ENCODE data around the gene PFKL.

PFKL gene

DNA sequence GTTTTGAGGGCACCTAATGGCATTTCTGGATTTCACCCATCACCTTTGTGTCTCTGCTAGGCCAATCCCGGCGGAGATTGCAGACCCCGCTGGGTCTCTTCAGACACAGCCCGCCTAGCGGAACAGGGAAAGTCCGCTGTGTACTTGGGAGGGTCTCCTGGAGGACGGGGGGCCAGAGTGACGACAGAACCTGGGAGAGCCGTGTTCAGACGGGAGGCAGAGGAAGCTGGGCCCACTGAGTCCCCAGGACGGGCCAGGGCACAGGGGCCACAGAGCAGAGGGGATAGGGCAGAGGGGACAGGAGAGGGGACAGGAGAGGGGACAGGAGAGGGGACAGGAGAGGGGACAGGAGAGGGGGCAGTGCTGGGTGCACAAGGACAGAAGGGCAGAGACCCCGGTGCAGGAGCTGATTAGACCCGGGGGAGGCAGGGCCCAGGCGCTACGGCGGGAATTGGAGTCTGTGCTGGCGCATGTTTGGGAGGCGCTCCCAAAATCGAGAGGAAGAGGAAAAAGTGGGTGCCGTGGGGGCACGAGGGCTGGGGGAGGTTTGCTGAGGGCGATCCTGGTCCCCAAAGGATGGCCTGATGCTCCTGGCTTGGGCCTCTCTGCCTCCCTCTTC lies 66.2 kb downstream of the PFKL start:
- no peak for FAIRE-seq
- DNase-seq (ENCODE audit: insufficient read length, low spot score) = no peak
- TF ChIP-seq TAF1 (IDR thresholded peaks at IDR 0.05; ENCODE audit: low read depth, low read length) (no peak), PAX5 (IDR thresholded peaks at IDR 0.05; ENCODE audit: insufficient read depth, low read length, severe bottlenecking) (no peak), POU2F2 (IDR thresholded peaks at IDR 0.05; ENCODE audit: low read depth, low read length) (no peak), POLR2AphosphoS5 (IDR thresholded peaks at IDR 0.05; ENCODE audit: low read depth, low read length) (no peak)

DNA sequence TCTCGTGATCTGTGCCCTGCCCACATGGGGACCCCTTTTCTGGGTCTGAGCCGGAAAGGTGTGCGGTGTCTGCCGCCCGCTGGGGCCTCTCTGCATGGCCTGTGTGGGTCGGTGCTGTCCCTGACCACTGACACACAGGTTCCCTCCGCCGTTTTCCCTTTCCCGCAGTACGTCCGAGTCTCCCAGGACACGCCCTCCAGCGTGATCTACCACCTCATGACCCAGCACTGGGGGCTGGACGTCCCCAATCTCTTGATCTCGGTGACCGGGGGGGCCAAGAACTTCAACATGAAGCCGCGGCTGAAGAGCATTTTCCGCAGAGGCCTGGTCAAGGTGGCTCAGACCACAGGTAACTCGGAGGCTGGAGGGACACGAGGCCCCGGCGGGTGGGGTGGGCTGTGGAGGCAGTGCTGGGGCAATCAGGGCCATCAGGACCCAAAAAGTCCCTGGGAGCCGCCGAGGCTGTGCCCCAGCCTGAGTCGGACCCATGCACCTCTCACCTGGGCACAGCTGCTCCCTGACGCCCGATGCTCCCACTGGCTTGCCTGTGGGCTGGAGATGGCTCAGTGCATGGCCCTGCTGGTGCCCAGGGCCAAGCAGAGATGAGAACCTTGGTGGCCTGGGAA lies 66.8 kb downstream of the PFKL start:
- no peak for TF ChIP-seq PAX5 (IDR thresholded peaks at IDR 0.05; ENCODE audit: insufficient read depth, low read length, severe bottlenecking)
- TF ChIP-seq TAF1 (IDR thresholded peaks at IDR 0.05; ENCODE audit: low read depth, low read length) = no peak
- TF ChIP-seq SPI1 (IDR thresholded peaks at IDR 0.05; ENCODE audit: low read depth, low read length) = no peak
- TF ChIP-seq POLR2A (IDR thresholded peaks at IDR 0.05; ENCODE audit: low read depth, low read length) = no peak
- no peak for TF ChIP-seq POLR2AphosphoS5 (IDR thresholded peaks at IDR 0.05; ENCODE audit: low read depth, low read length)
- TF ChIP-seq POU2F2 (IDR thresholded peaks at IDR 0.05; ENCODE audit: low read depth, low read length) = no peak
- DNase-seq (ENCODE audit: insufficient read length, low spot score) (no peak), FAIRE-seq (no peak)

DNA sequence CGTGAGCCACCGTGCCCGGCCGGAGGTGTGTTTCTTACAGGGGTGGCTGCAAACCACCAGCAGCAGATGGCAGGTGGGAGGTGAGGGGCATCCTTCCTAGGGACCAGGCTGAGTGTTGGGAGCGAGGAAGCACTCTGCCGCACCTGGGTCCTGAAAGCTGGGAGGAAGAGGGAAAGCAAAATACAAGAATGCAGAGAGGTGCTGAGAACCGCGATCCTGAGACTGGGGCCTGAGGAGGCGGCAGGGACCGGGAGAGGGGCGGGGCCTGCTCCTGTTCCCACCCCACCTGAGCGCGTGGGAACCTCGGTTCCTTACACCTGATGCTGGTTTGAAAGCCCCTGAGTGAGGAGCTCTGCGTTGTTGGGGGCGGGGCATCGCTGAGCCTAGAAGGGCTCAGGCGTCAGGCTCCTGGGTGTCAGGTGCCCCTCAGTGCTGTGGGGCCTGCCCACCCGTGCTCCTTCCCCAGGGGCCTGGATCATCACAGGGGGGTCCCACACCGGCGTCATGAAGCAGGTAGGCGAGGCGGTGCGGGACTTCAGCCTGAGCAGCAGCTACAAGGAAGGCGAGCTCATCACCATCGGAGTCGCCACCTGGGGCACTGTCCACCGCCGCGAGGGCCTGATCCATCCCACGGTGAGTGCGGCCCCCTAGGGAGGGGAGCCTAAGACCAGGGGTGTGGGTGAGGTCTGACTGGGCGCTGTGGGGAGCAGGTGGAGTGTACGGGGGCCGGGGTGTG lies 69.0 kb downstream of the PFKL start:
- no peak for TF ChIP-seq SPI1 (IDR thresholded peaks at IDR 0.05; ENCODE audit: low read depth, low read length)
- no peak for TF ChIP-seq TAF1 (IDR thresholded peaks at IDR 0.05; ENCODE audit: low read depth, low read length)
- TF ChIP-seq PAX5 (IDR thresholded peaks at IDR 0.05; ENCODE audit: insufficient read depth, low read length, severe bottlenecking) = no peak
- no peak for TF ChIP-seq POU2F2 (IDR thresholded peaks at IDR 0.05; ENCODE audit: low read depth, low read length)
- DNase-seq (ENCODE audit: insufficient read length, low spot score) (no peak), FAIRE-seq (no peak)

DNA sequence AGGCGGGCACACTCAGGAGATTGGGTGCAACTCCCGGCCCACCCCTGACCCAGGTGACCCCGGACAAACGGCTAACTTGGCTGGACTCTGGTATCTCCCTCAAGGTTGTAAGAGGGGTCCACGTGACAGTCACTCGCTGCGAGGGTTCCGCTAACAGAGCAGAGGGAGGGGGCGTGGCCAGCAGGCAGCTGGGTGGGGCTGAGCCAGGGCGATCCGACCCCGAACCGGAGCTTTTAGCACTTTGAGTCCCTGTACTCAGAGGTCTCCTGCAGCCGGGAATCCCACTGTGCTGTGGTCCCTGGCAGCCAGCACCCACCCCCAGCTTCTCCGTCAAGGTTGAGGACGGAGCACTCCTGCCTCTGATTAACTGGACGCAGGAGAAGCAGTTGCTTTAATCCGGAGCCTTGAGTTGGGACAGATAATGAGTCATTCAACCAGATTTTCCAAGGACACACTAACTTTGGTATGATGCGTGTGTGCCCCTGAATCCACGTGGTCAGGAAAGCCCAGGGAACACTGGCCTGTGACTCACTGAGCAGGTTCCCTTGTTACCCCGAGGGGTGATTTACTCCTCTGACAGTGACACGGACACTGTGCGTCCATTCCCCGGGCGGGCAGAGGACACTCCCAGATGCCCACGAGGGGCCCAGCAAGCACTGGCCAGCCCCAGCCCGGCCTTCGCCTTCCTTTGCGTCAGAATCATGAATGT lies 70.3 kb downstream of the PFKL start:
- no peak for FAIRE-seq
- TF ChIP-seq POU2F2 (IDR thresholded peaks at IDR 0.05; ENCODE audit: low read depth, low read length) (no peak), POLR2A (IDR thresholded peaks at IDR 0.05; ENCODE audit: low read depth, low read length) (no peak), TAF1 (IDR thresholded peaks at IDR 0.05; ENCODE audit: low read depth, low read length) (no peak), SPI1 (IDR thresholded peaks at IDR 0.05; ENCODE audit: low read depth, low read length) (no peak), PAX5 (IDR thresholded peaks at IDR 0.05; ENCODE audit: insufficient read depth, low read length, severe bottlenecking) (no peak), POLR2AphosphoS5 (IDR thresholded peaks at IDR 0.05; ENCODE audit: low read depth, low read length) (no peak)

DNA sequence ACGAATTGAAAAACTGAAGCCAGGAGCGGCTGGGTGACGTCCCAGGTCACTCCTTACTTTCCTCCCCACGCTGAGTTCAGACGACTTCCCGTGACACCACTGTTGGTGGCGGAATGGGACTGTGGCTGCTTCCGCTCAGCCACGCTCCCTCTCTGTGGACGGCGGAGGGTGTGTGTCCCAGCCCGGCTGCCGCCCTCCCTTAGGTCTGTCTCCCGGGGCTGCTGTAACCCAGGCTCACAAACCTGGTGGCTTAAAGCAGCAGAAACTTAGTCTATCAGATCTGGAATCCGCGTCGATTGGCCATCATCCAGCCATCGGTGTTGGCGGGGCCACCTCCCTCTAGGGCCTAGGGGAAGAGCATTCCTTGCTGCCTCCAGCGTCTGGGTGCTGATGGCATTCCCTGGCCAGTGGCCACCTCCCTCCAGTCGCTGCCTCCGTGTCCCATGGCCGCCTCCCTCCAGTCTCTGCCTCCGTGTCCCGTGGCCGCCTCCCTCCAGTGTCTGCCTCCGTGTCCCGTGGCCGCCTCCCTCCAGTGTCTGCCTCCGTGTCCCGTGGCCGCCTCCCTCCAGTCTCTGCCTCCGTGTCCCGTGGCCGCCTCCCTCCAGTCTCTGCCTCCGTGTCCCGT lies 71.0 kb downstream of the PFKL start:
- no peak for DNase-seq (ENCODE audit: insufficient read length, low spot score)
- no peak for FAIRE-seq
- TF ChIP-seq POLR2A (IDR thresholded peaks at IDR 0.05; ENCODE audit: low read depth, low read length) (no peak), POLR2AphosphoS5 (IDR thresholded peaks at IDR 0.05; ENCODE audit: low read depth, low read length) (no peak), SPI1 (IDR thresholded peaks at IDR 0.05; ENCODE audit: low read depth, low read length) (no peak), TAF1 (IDR thresholded peaks at IDR 0.05; ENCODE audit: low read depth, low read length) (no peak), PAX5 (IDR thresholded peaks at IDR 0.05; ENCODE audit: insufficient read depth, low read length, severe bottlenecking) (no peak), POU2F2 (IDR thresholded peaks at IDR 0.05; ENCODE audit: low read depth, low read length) (no peak)

More for the DNA sequence above, 70.3 kb downstream of the PFKL start:
- DNase-seq (ENCODE audit: insufficient read length, low spot score) = no peak

DNA sequence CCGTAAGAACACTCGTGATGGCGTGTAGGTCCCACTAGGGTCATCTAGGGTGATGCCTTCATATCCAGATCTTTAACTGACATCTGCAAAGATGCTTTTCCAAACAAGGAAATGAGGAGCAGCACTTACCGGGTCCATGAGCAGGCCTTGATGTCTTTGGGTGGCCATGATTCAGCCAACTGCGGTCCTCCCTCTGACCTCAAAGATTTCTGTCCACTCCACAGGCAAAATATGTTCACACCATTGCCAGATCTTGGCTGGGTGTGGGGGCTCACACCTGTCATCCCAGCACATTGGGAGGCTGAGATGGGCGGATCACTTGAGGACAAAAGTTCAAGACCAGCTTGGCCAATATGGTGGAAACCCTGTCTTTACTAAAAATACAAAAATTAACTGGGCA lies 71.7 kb downstream of the PFKL start:
- TF ChIP-seq TAF1 (IDR thresholded peaks at IDR 0.05; ENCODE audit: low read depth, low read length) (no peak), POLR2AphosphoS5 (IDR thresholded peaks at IDR 0.05; ENCODE audit: low read depth, low read length) (no peak), POU2F2 (IDR thresholded peaks at IDR 0.05; ENCODE audit: low read depth, low read length) (no peak), SPI1 (IDR thresholded peaks at IDR 0.05; ENCODE audit: low read depth, low read length) (no peak), POLR2A (IDR thresholded peaks at IDR 0.05; ENCODE audit: low read depth, low read length) (no peak), PAX5 (IDR thresholded peaks at IDR 0.05; ENCODE audit: insufficient read depth, low read length, severe bottlenecking) (no peak)
- no peak for FAIRE-seq
- no peak for DNase-seq (ENCODE audit: insufficient read length, low spot score)

DNA sequence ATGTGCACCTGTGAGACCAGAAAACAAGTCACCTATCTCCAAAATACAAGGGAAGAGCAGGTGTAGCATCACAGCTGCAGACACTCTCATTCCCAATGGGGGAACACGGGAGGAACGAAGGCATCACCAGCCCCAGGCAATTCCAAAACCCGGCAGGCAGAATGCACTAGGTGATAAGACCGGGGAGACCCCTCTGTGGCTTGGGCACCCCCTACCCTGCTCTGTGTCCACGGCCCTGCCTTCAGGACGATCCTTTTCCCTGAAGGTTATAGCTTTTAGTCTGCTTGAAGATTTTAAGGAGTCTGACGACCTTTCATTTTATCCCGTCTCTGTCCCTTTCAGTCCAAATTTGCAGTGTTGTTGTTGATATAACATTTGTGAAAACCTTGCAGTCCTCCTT lies 72.8 kb downstream of the PFKL start:
- FAIRE-seq (no peak), DNase-seq (ENCODE audit: insufficient read length, low spot score) (no peak)
- TF ChIP-seq SPI1 (IDR thresholded peaks at IDR 0.05; ENCODE audit: low read depth, low read length) (no peak), POLR2AphosphoS5 (IDR thresholded peaks at IDR 0.05; ENCODE audit: low read depth, low read length) (no peak), POLR2A (IDR thresholded peaks at IDR 0.05; ENCODE audit: low read depth, low read length) (no peak), PAX5 (IDR thresholded peaks at IDR 0.05; ENCODE audit: insufficient read depth, low read length, severe bottlenecking) (no peak), TAF1 (IDR thresholded peaks at IDR 0.05; ENCODE audit: low read depth, low read length) (no peak), POU2F2 (IDR thresholded peaks at IDR 0.05; ENCODE audit: low read depth, low read length) (no peak)

DNA sequence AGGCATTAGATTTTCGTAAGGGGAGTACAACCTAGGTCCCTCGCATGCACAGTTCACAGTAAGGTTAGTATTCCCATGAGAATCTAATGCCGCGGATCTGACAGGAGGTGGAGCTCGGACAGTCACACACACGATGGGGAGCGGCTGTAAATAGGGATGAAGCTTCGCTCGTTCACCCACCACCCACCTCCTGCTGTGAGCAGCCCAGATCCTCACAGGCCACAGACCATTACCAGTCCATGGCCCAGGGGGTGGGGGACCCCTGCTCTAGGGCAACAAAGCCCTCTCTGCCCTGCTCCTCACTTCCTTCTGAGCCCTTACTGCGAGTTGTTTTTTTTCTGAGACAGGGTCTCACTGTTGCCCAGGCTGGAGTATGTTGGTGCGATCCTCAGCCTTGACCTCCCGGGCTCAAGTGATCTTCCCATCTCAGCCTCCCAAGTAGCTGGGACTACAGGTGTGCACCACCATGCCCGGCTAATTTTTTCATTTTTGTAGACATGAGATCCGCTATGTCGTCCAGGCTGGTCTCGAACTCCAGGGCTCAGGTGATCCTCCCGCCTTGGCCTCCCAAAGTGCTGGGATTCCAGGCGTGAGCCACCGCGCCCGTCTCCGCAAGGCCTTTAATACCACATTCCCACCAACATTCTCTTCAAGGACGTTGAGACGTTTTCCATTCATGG lies 74.9 kb downstream of the PFKL start:
- TF ChIP-seq PAX5 (IDR thresholded peaks at IDR 0.05; ENCODE audit: insufficient read depth, low read length, severe bottlenecking) (no peak), SPI1 (IDR thresholded peaks at IDR 0.05; ENCODE audit: low read depth, low read length) (no peak)
- FAIRE-seq (no peak), DNase-seq (ENCODE audit: insufficient read length, low spot score) (no peak)

All from GM12891 (cell line).